Measurements from ENCODE around the gene CTNNA2.

Gene CTNNA2

DNA sequence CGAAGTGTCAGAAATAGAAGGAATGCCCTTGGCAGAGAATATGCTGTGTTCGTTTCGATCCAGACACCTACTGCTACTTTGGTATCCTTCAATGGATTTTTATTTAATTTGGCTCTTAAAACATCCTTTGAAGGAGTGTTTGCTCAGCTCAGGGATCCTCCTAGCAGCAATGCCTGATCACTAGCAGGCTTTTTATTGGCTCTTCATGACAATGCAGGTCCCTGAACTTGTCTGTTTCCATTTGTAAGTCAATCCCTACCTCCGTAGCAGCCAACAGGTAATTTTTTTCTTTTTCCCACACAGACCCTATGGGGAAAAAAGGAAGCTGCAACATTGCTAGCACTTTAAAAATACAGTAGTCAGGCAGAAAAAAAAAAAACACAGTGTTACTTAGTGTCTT lies 1157.9 kb downstream of the CTNNA2 start:
- Histone ChIP-seq H3K27me3 (ENCODE audit: control insufficient read depth, insufficient read depth, low read length) (no peaks in the 10 kb centered on the region), H3K27ac (ENCODE audit: low read depth, low read length) (no peak overlapping the region), H3K36me3 (ENCODE audit: control insufficient read depth, insufficient read depth, low read length) (no peaks in the 10 kb centered on the region), H3K4me1 (ENCODE audit: control insufficient read depth, insufficient read depth, low read length) (no peaks in the 10 kb centered on the region), H3K4me3 (ENCODE audit: low read length) (no peak overlapping the region), H3K9ac (ENCODE audit: low read length) (no peak overlapping the region)

DNA sequence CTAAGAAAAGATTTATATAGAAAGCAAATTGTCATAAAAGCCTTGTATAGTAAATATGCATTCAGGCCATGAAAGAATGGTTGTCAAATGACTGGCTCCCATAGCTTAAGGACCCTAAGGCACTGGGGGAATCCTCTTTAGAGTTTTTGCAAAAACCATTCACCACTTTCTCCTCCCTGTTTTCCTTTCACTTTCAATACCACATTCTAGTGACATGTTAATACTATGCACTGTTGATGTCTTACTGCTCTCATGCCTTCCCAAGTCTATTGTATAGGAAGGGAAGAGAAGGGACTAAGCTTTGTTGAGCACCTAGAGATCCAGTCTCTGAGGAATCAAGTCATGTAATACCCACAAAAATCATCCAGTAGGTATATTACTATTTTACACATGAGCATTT lies 1174.7 kb downstream of the CTNNA2 start:
- Histone ChIP-seq H3K27ac (ENCODE audit: low read depth, low read length) (no peak overlapping the region), H3K4me1 (ENCODE audit: control insufficient read depth, insufficient read depth, low read length) (no peaks in the 10 kb centered on the region), H3K4me3 (ENCODE audit: low read length) (no peak overlapping the region), H3K27me3 (ENCODE audit: control insufficient read depth, insufficient read depth, low read length) (no peaks in the 10 kb centered on the region), H3K9ac (ENCODE audit: low read length) (no peak overlapping the region), H3K36me3 (ENCODE audit: control insufficient read depth, insufficient read depth, low read length) (no peaks in the 10 kb centered on the region)

DNA sequence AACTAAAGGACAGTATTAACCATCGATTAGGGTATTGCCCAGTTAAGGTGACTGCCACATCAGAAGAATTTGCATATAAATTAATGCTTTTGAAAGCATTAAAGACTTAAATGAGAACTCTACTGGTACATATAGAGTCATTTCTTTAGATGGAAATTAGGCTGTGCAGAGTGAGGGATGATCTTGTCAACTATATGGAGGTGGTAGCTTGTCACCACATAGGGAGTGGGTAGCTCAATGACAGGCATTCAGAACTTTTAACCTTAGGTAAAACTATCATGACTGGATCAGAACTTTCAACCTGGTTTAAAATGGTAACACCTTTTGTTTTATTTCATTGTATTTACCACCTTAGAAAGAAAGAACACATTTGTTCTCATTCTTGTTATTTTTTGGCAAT lies 1176.3 kb downstream of the CTNNA2 start:
- H3K9ac ChIP-seq (ENCODE audit: low read length), result no peak overlapping the region

More for the DNA sequence above, 1176.3 kb downstream of the CTNNA2 start:
- Histone ChIP-seq H3K4me1 (ENCODE audit: control insufficient read depth, insufficient read depth, low read length) (no peaks in the 10 kb centered on the region), H3K27me3 (ENCODE audit: control insufficient read depth, insufficient read depth, low read length) (no peaks in the 10 kb centered on the region), H3K36me3 (ENCODE audit: control insufficient read depth, insufficient read depth, low read length) (no peaks in the 10 kb centered on the region), H3K27ac (ENCODE audit: low read depth, low read length) (no peak overlapping the region), H3K4me3 (ENCODE audit: low read length) (no peak overlapping the region)

All from rectal smooth muscle tissue (tissue), 1 donor.